ENCODE data around the gene ZNF697. TPM values are rescaled to one million over a fixed set of nuclear protein-coding genes. Genes with fewer than 3 reads are reported as not detected.
"Not testable (repeated sequence)": the region's sequence is repeated elsewhere in the genome, so short reads cannot be mapped to it uniquely, and the experiment has no call there.

ZNF697 gene
- total RNA-seq, 1 donor from 2014 or later = 11.4 TPM

GRCh38 chr1:119623193-119623515 is 24.9 kb downstream of the ZNF697 start:
- intact Hi-C loops (cut with DNase I) = no loop called here
- ATAC-seq = no peak
- Histone ChIP-seq H3K27me3 (no peaks in the 10 kb centered on the region), H3K9me3 (no peaks in the 10 kb centered on the region), H3K27ac (no peak overlapping the region), H3K4me1 (peaks cover 9% of the 10 kb centered on the region), H3K36me3 (peaks cover 30% of the 10 kb centered on the region), H3K4me3 (no peak overlapping the region)
- TF ChIP-seq CTCF (IDR thresholded peaks at IDR 0.05) = no peak
- DNase-seq = no peak

GRCh38 chr1:119622311-119623192 is 25.5 kb downstream of the ZNF697 start:
- peaks cover 30% of the 10 kb centered on the region for H3K36me3 ChIP-seq
- H3K4me1 ChIP-seq = peaks cover 9% of the 10 kb centered on the region
- intact Hi-C loops (cut with DNase I) = no loop called here
- H3K27ac ChIP-seq = no peak overlapping the region
- ATAC-seq = peak; percentile 9
- H3K27me3 ChIP-seq = no peaks in the 10 kb centered on the region
- TF ChIP-seq CTCF (IDR thresholded peaks at IDR 0.05) = no peak
- no peaks in the 10 kb centered on the region for H3K9me3 ChIP-seq
- DNase-seq = no peak
- no peak overlapping the region for H3K4me3 ChIP-seq

- H3K9me3 ChIP-seq = no peaks in the 10 kb centered on the region
- ATAC-seq (no peak), DNase-seq (no peak)
- peaks cover 3% of the 10 kb centered on the region for H3K4me1 ChIP-seq
- no peak for TF ChIP-seq CTCF (IDR thresholded peaks at IDR 0.05)
- peaks cover 30% of the 10 kb centered on the region for H3K36me3 ChIP-seq
- intact Hi-C loops (cut with DNase I) = no loop called here
- no peak overlapping the region for H3K27ac ChIP-seq
- no peaks in the 10 kb centered on the region for H3K27me3 ChIP-seq
- no peak overlapping the region for H3K4me3 ChIP-seq
Measured at GRCh38 chr1:119621705-119622104, 26.4 kb downstream of the ZNF697 start.

- intact Hi-C loops (cut with DNase I) = no loop called here
- Histone ChIP-seq H3K4me1 (no peaks in the 10 kb centered on the region), H3K4me3 (no peak overlapping the region), H3K36me3 (peaks cover 14% of the 10 kb centered on the region), H3K27me3 (no peaks in the 10 kb centered on the region), H3K27ac (no peak overlapping the region), H3K9me3 (no peaks in the 10 kb centered on the region)
- DNase-seq = no peak
- TF ChIP-seq CTCF (IDR thresholded peaks at IDR 0.05) = no peak
- no peak for ATAC-seq
Measured at GRCh38 chr1:119617751-119618691, 30.0 kb downstream of the ZNF697 start.

- DNase-seq; H3K4me3 ChIP-seq; H3K36me3 ChIP-seq; H3K27ac ChIP-seq; H3K9me3 ChIP-seq; H3K4me1 ChIP-seq; intact Hi-C loops (cut with DNase I); H3K27me3 ChIP-seq: not testable (repeated sequence)
- ATAC-seq = peak; percentile 25
Measured at GRCh38 chr1:119616748-119617147, 31.3 kb downstream of the ZNF697 start.

- H3K4me1 ChIP-seq; H3K36me3 ChIP-seq; H3K4me3 ChIP-seq; H3K27ac ChIP-seq; DNase-seq; H3K9me3 ChIP-seq; intact Hi-C loops (cut with DNase I); ATAC-seq; H3K27me3 ChIP-seq: not testable (repeated sequence)
Measured at GRCh38 chr1:119615100-119615499, 33.0 kb downstream of the ZNF697 start.
